HepG2 (cell line): ENCODE measurements around the gene TMEM134. TPM values are rescaled to one million over a fixed set of nuclear protein-coding genes. Genes with fewer than 3 reads are reported as not detected.

Experiments
- ARNTL ChIP-seq: sonication (generic); formaldehyde crosslinking; IDR thresholded peaks from 2 replicates; pipeline ENCODE4 v1.4.0; 2020; ENCODE audit warnings: mild to moderate bottlenecking, missing genetic modification reagents
- CERS6 ChIP-seq: sonication (generic); formaldehyde crosslinking; IDR thresholded peaks from 2 replicates; pipeline ENCODE4 v1.5.0; 2020; ENCODE audit warnings: missing genetic modification reagents
- ELF3 ChIP-seq: IDR thresholded peaks from 2 replicates; pipeline ENCODE4 v1.6.1; 2016; ENCODE audit warnings: missing genetic modification reagents, missing compliant biosample characterization
- HDAC6 ChIP-seq: fragments of 200-600 bp; sonication (generic); IDR thresholded peaks from 2 replicates; pipeline ENCODE4 v1.7.0; 2017; ENCODE audit warnings: mild to moderate bottlenecking, antibody characterized with exemption, low read length, low read depth
- KLF11 ChIP-seq: IDR thresholded peaks from 2 replicates; pipeline ENCODE4 v1.6.1; 2016; ENCODE audit warnings: missing compliant biosample characterization
- PRPF4 ChIP-seq: fragments of 200-400 bp; formaldehyde crosslinking; IDR thresholded peaks from 2 replicates; pipeline ENCODE4 v1.6.1; 2016; ENCODE audit warnings: low read length, low read depth; ENCODE audit not compliant: poor library complexity, severe bottlenecking
- RFX5 ChIP-seq: IDR thresholded peaks from 2 replicates; pipeline ENCODE4 v1.6.1; 2011; ENCODE audit warnings: low read depth, low read length, improper control_type of control experiment
- SIX4 ChIP-seq: sonication (generic); formaldehyde crosslinking; IDR thresholded peaks from 2 replicates; pipeline ENCODE4 v1.4.0; 2020; ENCODE audit warnings: missing genetic modification reagents
- SOX13 ChIP-seq, 3 experiments: fragments of 450-650 bp in 1 of 3; sonication (generic) in 1 of 3; formaldehyde crosslinking in 1 of 3; IDR thresholded peaks in 2 of 3; conservative IDR thresholded peaks in 1 of 3; 2 replicates each; pipeline versions ENCODE4 v1.5.0 to v1.6.1; 2016 to 2020; ENCODE audit warnings: antibody characterized with exemption in 1 of 3, mild to moderate bottlenecking in 1 of 3, missing compliant biosample characterization in 1 of 3, missing genetic modification reagents in 1 of 3, moderate library complexity in 1 of 3
- UBTF ChIP-seq: sonication (generic); formaldehyde crosslinking; IDR thresholded peaks from 2 replicates; pipeline ENCODE4 v1.4.0; 2020; ENCODE audit warnings: mild to moderate bottlenecking, missing genetic modification reagents
- YEATS4 ChIP-seq: sonication (generic); formaldehyde crosslinking; IDR thresholded peaks from 2 replicates; pipeline ENCODE4 v1.4.0; 2020; ENCODE audit warnings: missing genetic modification reagents, borderline replicate concordance
- ZNF138 ChIP-seq: sonication (generic); formaldehyde crosslinking; IDR thresholded peaks from 2 replicates; pipeline ENCODE4 v1.5.0; 2020; ENCODE audit warnings: mild to moderate bottlenecking, low read depth, missing genetic modification reagents
- ZNF337 ChIP-seq: sonication (generic); formaldehyde crosslinking; IDR thresholded peaks from 2 replicates; pipeline ENCODE4 v1.5.1; 2020; ENCODE audit warnings: missing genetic modification reagents, low read depth, mild to moderate bottlenecking, borderline replicate concordance
- ZNF414 ChIP-seq: sonication (generic); formaldehyde crosslinking; IDR thresholded peaks from 2 replicates; pipeline ENCODE4 v1.5.0; 2020; ENCODE audit warnings: missing genetic modification reagents
- ZNF543 ChIP-seq: sonication (generic); formaldehyde crosslinking; IDR thresholded peaks from 2 replicates; pipeline ENCODE4 v1.4.0; 2020; ENCODE audit warnings: mild to moderate bottlenecking, missing genetic modification reagents
- ZNF564 ChIP-seq: sonication (generic); formaldehyde crosslinking; IDR thresholded peaks from 2 replicates; pipeline ENCODE4 v1.8.1; 2023; ENCODE audit warnings: mild to moderate bottlenecking, missing genetic modification reagents
- ZNF574 ChIP-seq: sonication (generic); formaldehyde crosslinking; IDR thresholded peaks from 2 replicates; pipeline ENCODE4 v1.4.0; 2020; ENCODE audit warnings: missing genetic modification reagents
- ZNF577 ChIP-seq: sonication (generic); formaldehyde crosslinking; IDR thresholded peaks from 2 replicates; pipeline ENCODE4 v1.4.0; 2020; ENCODE audit warnings: mild to moderate bottlenecking, low read depth, missing genetic modification reagents, borderline replicate concordance
- ZNF589 ChIP-seq: sonication (generic); formaldehyde crosslinking; conservative IDR thresholded peaks from 2 replicates; pipeline ENCODE4 v1.8.0; 2022; ENCODE audit warnings: mild to moderate bottlenecking, moderate library complexity, missing genetic modification reagents
- ZNF7 ChIP-seq: IDR thresholded peaks from 2 replicates; pipeline ENCODE4 v1.6.1; 2016; ENCODE audit warnings: missing biosample characterization, missing genetic modification reagents
- ZNF816 ChIP-seq: sonication (generic); formaldehyde crosslinking; IDR thresholded peaks from 2 replicates; pipeline ENCODE4 v1.8.0; 2022; ENCODE audit warnings: missing genetic modification reagents, mild to moderate bottlenecking, borderline replicate concordance
- polyA plus RNA-seq, 8 experiments: library from polyadenylated mRNA; depleted of rRNA in 3 of 8; stranded (reverse) in 7 of 8; unstranded in 1 of 8; fragments of >200 nt; fragmentation: Illumina TruSeq in 4 of 8; extraction: Trizol in 4 of 8; gene quantifications; 2 replicates each; pipeline versions ENCODE4 v1.2.1 to v1.2.3, GENCODE V29; 2011 to 2016; ENCODE audit warnings: low read depth in 4 of 8, missing spikeins in 1 of 8, mixed read lengths in 1 of 8; ENCODE audit not compliant: insufficient read depth in 1 of 8
- total RNA-seq, 5 experiments: library from RNA; depleted of rRNA; stranded (reverse); fragments of >200 nt; fragmentation: Illumina TruSeq; extraction: Trizol; gene quantifications; 2 replicates each; pipeline ENCODE4 v1.2.3, GENCODE V29; 2016; ENCODE audit warnings: low read depth in 1 of 5

The TMEM134 gene
- total and polyA plus RNA-seq, 2 of the 13 experiments (the other 11 are each of a cell fraction or from before 2014, with no cell fraction given): 6.9 to 26.9 TPM

GRCh38 chr11:67505605-67506396 lies 36.8 kb upstream of the TMEM134 start (continued):
- TF ChIP-seq CERS6 (no peak), KLF11 (CRISPR knock-in tag) (0 out of 2 replicates have a peak, but pooled peaks have one; percentile 44), ZNF574 (CRISPR knock-in tag) (peak; percentile 61), ELF3 (CRISPR knock-in tag) (no peak), ZNF7 (CRISPR knock-in tag) (no peak), HDAC6 (no peak), UBTF (CRISPR knock-in tag) (peak; percentile 77), ZNF589 (CRISPR knock-in tag) (no peak), ARNTL (CRISPR knock-in tag) (peak; percentile 51; the same call in 1 of the 2 replicates), ZNF414 (no peak), ZNF577 (CRISPR knock-in tag) (no peak), ZNF543 (CRISPR knock-in tag) (peak; percentile 53; the same call in 1 of the 2 replicates), SOX13 (IDR thresholded peaks at IDR 0.05) (no peak), SOX13 (CRISPR knock-in tag; conservative IDR thresholded peaks at IDR 0.05 in 1 of 2, IDR thresholded peaks at IDR 0.05 in 1 of 2) (no peak), RFX5 (no peak), ZNF816 (CRISPR knock-in tag) (no peak), ZNF564 (CRISPR knock-in tag) (no peak), YEATS4 (no peak; the same call in 1 of the 2 replicates), ZNF138 (no peak), SIX4 (CRISPR knock-in tag) (no peak), PRPF4 (no peak), ZNF337 (CRISPR knock-in tag) (0 out of 2 replicates have a peak, but pooled peaks have one; percentile 46)
